ENCODE measurements around the gene EDDM3A. TPM values are rescaled to one million over a fixed set of nuclear protein-coding genes. Genes with fewer than 3 reads are reported as not detected.
"Not testable (repeated sequence)": the region's sequence is repeated elsewhere in the genome, so short reads cannot be mapped to it uniquely, and the experiment has no call there.

Gene EDDM3A, protein sequence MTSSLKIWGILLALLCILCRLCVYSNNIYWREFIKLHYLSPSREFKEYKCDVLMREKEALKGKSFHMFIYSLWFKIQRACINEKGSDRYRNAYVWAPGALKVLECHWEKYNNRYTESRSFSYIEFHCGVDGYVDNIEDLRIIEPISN
- total RNA-seq (not detected), polyA plus RNA-seq (not detected)
- long read RNA-seq, donor 1: 0 reads
- long read RNA-seq, donor 2: 0 reads

DNA sequence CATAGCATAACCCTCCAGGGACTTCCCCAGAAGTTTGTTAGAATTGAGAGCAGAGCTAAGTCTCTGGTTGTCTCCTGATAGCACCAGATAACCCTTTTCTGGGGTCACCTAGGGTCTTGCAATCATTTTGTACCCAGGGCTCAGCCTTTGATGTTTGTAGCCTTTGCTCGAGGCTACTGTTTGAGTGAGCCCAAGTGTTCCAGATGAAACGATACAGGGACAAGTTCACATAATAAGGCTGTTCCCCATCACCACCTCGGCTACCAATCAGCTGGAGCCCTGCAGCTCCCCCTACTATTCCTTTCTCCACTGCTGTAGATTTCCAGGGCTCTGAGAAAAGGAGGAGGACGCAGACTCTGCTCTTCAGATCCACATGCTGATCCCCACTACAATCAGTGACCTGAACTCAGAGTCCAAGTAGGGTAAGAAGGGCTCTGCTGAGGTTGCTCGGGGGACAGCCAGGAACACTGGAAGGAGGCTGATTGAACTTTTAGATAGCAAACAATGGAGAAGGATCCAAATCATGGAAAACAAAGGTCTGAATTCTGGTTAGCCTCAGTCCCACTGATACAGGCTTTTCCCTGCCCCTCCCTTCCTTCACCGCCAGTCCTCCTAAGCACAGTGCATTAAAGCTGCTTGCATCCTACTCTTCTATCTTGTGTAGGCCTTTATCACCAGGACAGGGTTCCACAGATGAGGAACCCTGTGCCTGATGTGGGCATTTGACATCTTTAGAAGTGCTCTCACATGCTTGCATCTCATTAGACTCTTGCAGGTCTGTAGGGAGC is at the start of gene EDDM3A:
Gene EDDM3A, plus strand, starts transcription at position 317 of the 788 bp plus-strand sequence. CDS start 1,694 bp downstream, outside the sequence.
- ATAC-seq (ENCODE audit: low FRiP score) (no peak), DNase-seq (no peak)
- intact Hi-C loops (cut with DNase I): no loop called here
- Histone ChIP-seq H3K36me3 (ENCODE audit: control insufficient read depth in 1 of 2, insufficient read depth in 2 of 2, low read length in 1 of 2) (no peaks in the 10 kb centered on the region), H3K27ac (ENCODE audit: low read depth in 1 of 2, low read length in 2 of 2) (no peak within 1 kb of the TSS), H3K9me3 (ENCODE audit: control insufficient read depth, low read length) (no peaks in the 10 kb centered on the region), H3K4me1 (ENCODE audit: control insufficient read depth in 1 of 2, insufficient read depth in 2 of 2, low read length in 2 of 2) (no peaks in the 10 kb centered on the region), H3K4me3 (ENCODE audit: low read length in 2 of 2) (no peak within 1 kb of the TSS), H3K27me3 (ENCODE audit: control insufficient read depth in 1 of 2, insufficient read depth in 2 of 2, low read length in 1 of 2) (peaks cover 0 to 3% of the 10 kb centered on the region in 2 donors)
- 69 to 72% methylated on average over 6 of the region's 6 CpGs for WGBS, 2 donors

DNA sequence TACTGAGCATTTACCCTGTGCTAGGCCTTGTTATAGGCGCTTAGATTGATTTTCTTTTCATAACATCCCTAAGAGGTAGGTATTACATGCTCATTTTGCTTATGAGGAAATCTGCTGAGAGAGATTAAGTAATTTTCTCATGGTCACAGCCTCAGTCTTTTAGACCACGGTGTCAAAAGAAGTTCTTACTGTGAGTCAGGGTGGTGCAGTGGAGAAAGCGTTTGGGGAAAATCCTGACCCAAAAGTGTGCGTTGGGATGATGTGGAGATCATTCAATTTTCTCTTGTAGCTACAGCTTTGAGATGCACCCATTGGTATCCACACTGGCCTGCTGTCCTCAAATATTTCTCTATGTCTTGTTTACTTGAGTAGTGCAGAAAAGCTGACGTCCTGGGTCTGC is 48.9 kb upstream of the EDDM3A start:
- DNase-seq: no peak
- 90 to 91% methylated on average over 5 of the region's 5 CpGs for WGBS, 2 donors
- ATAC-seq (ENCODE audit: low FRiP score): no peak
- Histone ChIP-seq H3K4me1 (ENCODE audit: control insufficient read depth in 1 of 2, insufficient read depth in 2 of 2, low read length in 2 of 2) (peaks cover 0 to under 1% of the 10 kb centered on the region in 2 donors), H3K27ac (ENCODE audit: low read depth in 1 of 2, low read length in 2 of 2) (no peak overlapping the region), H3K4me3 (ENCODE audit: low read length in 2 of 2) (no peak overlapping the region), H3K9me3 (ENCODE audit: control insufficient read depth, low read length) (no peaks in the 10 kb centered on the region), H3K27me3 (ENCODE audit: control insufficient read depth in 1 of 2, insufficient read depth in 2 of 2, low read length in 1 of 2) (no peaks in the 10 kb centered on the region), H3K36me3 (ENCODE audit: control insufficient read depth in 1 of 2, insufficient read depth in 2 of 2, low read length in 1 of 2) (peaks cover 4% of the 10 kb centered on the region in 2 donors)
- intact Hi-C loops (cut with DNase I): loop anchor here (5.0 to 10.0 kb wide), 4 partner anchors 161 to 278 kb away; no protein-coding TSS in a partner anchor

DNA sequence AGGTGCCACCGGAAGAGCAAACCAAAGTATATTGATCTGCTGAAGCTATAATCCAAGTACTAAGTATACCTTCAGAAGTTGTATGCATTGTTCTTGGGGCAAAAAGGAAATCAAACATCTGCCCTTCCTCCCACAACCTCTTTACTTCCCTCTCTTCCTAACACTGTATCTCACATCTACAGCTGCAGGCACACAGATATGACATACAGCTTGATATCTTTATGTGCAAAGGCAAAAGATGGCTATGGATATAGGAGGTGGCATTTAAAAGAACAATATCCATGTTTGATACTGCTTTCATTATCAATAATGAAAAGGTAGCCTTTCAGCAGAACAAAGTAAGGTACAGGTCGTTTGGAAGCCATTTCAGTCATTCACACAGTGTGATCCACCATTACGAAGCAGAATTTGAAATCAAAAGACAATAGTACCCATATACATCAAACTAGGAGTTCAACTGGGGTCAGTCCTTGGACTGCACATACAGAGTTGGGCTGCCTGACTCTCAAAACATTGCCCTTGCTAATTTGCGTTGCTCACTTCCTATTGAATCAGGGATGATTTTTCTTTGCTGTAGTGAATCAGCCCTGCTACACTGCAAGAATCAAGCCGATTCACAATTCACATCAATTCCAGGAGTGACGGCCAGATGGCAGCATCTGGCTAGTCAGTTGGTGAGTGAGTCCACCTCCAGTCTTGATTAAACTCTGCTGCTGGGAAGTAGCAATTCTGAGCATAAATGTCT is 48.2 kb upstream of the EDDM3A start:
- DNase-seq: peak in 1 of 2 donors; percentile 64
- no peaks in the 10 kb centered on the region for H3K4me1 ChIP-seq (ENCODE audit: control insufficient read depth in 1 of 2, insufficient read depth in 2 of 2, low read length in 2 of 2)
- H3K27ac ChIP-seq (ENCODE audit: low read depth in 1 of 2, low read length in 2 of 2): no peak overlapping the region
- H3K4me3 ChIP-seq (ENCODE audit: low read length in 2 of 2): no peak overlapping the region
- H3K9me3 ChIP-seq (ENCODE audit: control insufficient read depth, low read length): no peaks in the 10 kb centered on the region
- H3K36me3 ChIP-seq (ENCODE audit: control insufficient read depth in 1 of 2, insufficient read depth in 2 of 2, low read length in 1 of 2): peaks cover 4% of the 10 kb centered on the region in 2 donors
- ATAC-seq (ENCODE audit: low FRiP score): no peak
- 34% methylated on average over 6 of the region's 6 CpGs for WGBS, 2 donors
- intact Hi-C loops (cut with DNase I): loop anchor here (5.0 to 10.0 kb wide), 4 partner anchors 160 to 277 kb away; no protein-coding TSS in a partner anchor
- H3K27me3 ChIP-seq (ENCODE audit: control insufficient read depth in 1 of 2, insufficient read depth in 2 of 2, low read length in 1 of 2): no peaks in the 10 kb centered on the region

DNA sequence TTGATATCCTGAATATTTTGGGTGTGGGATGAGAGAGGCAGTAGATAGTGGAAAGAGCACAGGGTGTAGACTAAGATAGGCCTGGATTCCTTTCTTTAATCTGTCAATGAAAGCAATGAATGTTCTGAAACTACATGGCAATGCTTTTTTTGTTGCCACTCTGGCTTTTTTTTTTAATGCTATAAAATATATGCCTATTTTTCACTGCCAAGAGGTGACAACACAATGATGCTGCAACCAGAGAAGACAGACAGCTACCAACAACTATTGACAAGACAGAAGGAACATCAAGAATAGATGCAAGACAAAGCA is 47.7 kb upstream of the EDDM3A start:
- H3K36me3 ChIP-seq (ENCODE audit: control insufficient read depth in 1 of 2, insufficient read depth in 2 of 2, low read length in 1 of 2): peaks cover 4% of the 10 kb centered on the region in 2 donors
- no peak for DNase-seq
- no peak overlapping the region for H3K4me3 ChIP-seq (ENCODE audit: low read length in 2 of 2)
- no peaks in the 10 kb centered on the region for H3K4me1 ChIP-seq (ENCODE audit: control insufficient read depth in 1 of 2, insufficient read depth in 2 of 2, low read length in 2 of 2)
- intact Hi-C loops (cut with DNase I): loop anchor here (5.0 to 10.0 kb wide), 4 partner anchors 159 to 277 kb away; no protein-coding TSS in a partner anchor
- no peak for ATAC-seq (ENCODE audit: low FRiP score)
- no peak overlapping the region for H3K27ac ChIP-seq (ENCODE audit: low read depth in 1 of 2, low read length in 2 of 2)
- H3K27me3 ChIP-seq (ENCODE audit: control insufficient read depth in 1 of 2, insufficient read depth in 2 of 2, low read length in 1 of 2): no peaks in the 10 kb centered on the region
- H3K9me3 ChIP-seq (ENCODE audit: control insufficient read depth, low read length): no peaks in the 10 kb centered on the region

DNA sequence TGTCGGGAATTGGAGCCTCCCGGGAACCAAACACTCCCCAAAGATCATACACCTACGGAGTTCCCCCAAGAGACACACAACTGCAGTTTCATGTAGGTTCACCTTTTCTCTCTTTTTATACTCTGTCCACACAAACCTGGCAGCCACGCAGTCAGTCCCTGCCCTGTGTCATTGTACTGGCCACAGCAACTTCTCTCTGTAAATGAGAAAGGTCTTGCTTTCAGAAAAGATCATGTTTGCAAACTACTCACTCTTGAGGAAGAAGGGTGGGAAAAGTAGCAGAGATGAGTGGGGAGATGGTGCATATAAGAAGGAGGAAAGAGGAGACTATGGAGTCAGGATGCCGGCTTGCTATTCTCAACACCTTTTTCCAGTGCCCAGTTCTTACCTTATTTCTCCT is 46.8 kb upstream of the EDDM3A start:
- 81 to 87% methylated on average over 5 of the region's 5 CpGs for WGBS, 2 donors
- H3K4me1 ChIP-seq (ENCODE audit: control insufficient read depth in 1 of 2, insufficient read depth in 2 of 2, low read length in 2 of 2): no peaks in the 10 kb centered on the region
- intact Hi-C loops (cut with DNase I): loop anchor here (5.0 to 10.0 kb wide), 4 partner anchors 158 to 276 kb away; no protein-coding TSS in a partner anchor

DNA sequence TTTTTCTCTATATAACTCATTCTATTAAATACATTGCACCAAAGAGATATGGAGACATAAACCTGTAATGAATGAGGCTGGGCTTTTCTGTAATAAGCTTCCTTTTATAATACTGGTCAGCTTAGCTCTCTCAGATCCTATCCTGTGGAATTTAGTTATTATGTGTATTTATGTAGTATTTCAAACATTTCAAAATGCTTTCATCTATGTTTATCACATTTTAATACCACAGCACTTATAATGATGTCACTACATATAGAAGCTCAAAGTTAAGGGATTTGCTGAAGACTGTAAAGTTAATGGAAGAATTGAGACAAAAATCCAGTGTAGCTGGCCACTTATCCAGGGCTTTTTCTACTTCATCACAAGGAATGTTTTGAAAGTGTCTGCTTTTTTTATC is 45.8 kb upstream of the EDDM3A start:
- H3K27ac ChIP-seq (ENCODE audit: low read depth in 1 of 2, low read length in 2 of 2): no peak overlapping the region
- no peaks in the 10 kb centered on the region for H3K9me3 ChIP-seq (ENCODE audit: control insufficient read depth, low read length)
- ATAC-seq (ENCODE audit: low FRiP score) (no peak), DNase-seq (no peak)
- intact Hi-C loops (cut with DNase I): loop anchor here (5.0 to 10.0 kb wide), 4 partner anchors 157 to 275 kb away; no protein-coding TSS in a partner anchor
- no peak overlapping the region for H3K4me3 ChIP-seq (ENCODE audit: low read length in 2 of 2)
- H3K27me3 ChIP-seq (ENCODE audit: control insufficient read depth in 1 of 2, insufficient read depth in 2 of 2, low read length in 1 of 2): no peaks in the 10 kb centered on the region
- peaks cover 4% of the 10 kb centered on the region in 2 donors for H3K36me3 ChIP-seq (ENCODE audit: control insufficient read depth in 1 of 2, insufficient read depth in 2 of 2, low read length in 1 of 2)
- H3K4me1 ChIP-seq (ENCODE audit: control insufficient read depth in 1 of 2, insufficient read depth in 2 of 2, low read length in 2 of 2): no peaks in the 10 kb centered on the region

More for the DNA sequence above, 46.8 kb upstream of the EDDM3A start:
- Histone ChIP-seq H3K4me3 (ENCODE audit: low read length in 2 of 2) (no peak overlapping the region), H3K27ac (ENCODE audit: low read depth in 1 of 2, low read length in 2 of 2) (no peak overlapping the region), H3K9me3 (ENCODE audit: control insufficient read depth, low read length) (no peaks in the 10 kb centered on the region), H3K27me3 (ENCODE audit: control insufficient read depth in 1 of 2, insufficient read depth in 2 of 2, low read length in 1 of 2) (no peaks in the 10 kb centered on the region), H3K36me3 (ENCODE audit: control insufficient read depth in 1 of 2, insufficient read depth in 2 of 2, low read length in 1 of 2) (peaks cover 4% of the 10 kb centered on the region in 2 donors)
- DNase-seq (no peak), ATAC-seq (ENCODE audit: low FRiP score) (no peak)

DNA sequence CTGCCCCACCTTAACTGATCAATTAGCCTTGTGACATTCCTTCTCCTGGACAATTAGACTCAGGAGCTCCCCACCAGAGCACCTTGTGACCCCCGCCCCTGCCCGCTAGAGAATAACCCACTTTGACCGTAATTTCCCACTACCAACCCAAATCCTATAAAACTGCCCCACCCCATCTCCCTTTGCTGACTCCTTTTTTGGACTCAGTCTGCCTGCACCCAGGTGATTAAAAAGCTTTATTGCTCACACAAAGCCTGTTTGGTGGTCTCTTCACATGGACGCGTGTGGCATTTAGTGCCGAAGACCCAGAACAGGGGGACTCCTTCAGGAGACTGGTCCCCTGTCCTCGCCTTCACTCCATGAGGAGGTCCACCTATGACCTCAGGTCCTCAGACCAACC is 44.7 kb upstream of the EDDM3A start:
- H3K36me3 ChIP-seq (ENCODE audit: control insufficient read depth in 1 of 2, insufficient read depth in 2 of 2, low read length in 1 of 2); H3K27ac ChIP-seq (ENCODE audit: low read depth in 1 of 2, low read length in 2 of 2); intact Hi-C loops (cut with DNase I); ATAC-seq (ENCODE audit: low FRiP score); H3K9me3 ChIP-seq (ENCODE audit: control insufficient read depth, low read length); H3K4me1 ChIP-seq (ENCODE audit: control insufficient read depth in 1 of 2, insufficient read depth in 2 of 2, low read length in 2 of 2); H3K4me3 ChIP-seq (ENCODE audit: low read length in 2 of 2); H3K27me3 ChIP-seq (ENCODE audit: control insufficient read depth in 1 of 2, insufficient read depth in 2 of 2, low read length in 1 of 2); DNase-seq: not testable (repeated sequence)
- 96 to 99% methylated on average over 7 of the region's 7 CpGs for WGBS, 2 donors

DNA sequence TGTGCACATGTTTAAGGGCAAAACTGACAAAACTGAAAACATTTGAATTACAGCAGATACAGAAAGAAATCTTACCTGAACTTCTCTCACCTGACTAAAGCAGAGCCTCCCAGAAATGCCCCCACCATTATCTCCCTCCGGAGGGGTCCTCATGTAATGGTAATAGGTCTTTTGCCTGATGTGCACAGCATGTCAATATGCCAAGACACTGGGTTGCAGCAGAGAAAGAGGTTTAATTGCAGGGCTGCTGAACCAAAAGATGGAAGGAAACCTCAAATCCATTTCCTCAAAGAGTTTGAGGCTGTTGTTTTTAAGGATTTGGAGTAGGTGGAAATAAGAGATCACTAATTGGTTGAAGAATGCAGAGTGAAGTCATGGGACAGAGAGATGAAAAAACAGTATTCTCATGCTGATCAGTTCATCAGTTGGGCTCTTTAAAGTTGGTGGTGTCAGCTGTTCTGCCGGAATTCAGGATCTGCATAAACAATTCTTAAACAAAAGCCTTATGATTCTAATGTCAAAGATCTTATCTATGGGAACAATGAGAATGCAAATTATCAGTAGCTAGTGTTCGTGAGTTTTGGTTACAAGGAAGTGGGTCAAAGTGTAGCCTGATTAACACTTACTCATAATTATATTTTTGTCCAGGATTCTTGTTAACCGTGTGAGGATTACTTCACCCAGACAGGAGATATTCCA is 38.9 kb upstream of the EDDM3A start:
- Histone ChIP-seq H3K4me1 (ENCODE audit: control insufficient read depth in 1 of 2, insufficient read depth in 2 of 2, low read length in 2 of 2) (peaks cover 2 to 4% of the 10 kb centered on the region in 2 donors), H3K27ac (ENCODE audit: low read depth in 1 of 2, low read length in 2 of 2) (peak overlapping the region in 1 of 2 donors; percentile 14), H3K4me3 (ENCODE audit: low read length in 2 of 2) (no peak overlapping the region), H3K36me3 (ENCODE audit: control insufficient read depth in 1 of 2, insufficient read depth in 2 of 2, low read length in 1 of 2) (no peaks in the 10 kb centered on the region), H3K9me3 (ENCODE audit: control insufficient read depth, low read length) (no peaks in the 10 kb centered on the region), H3K27me3 (ENCODE audit: control insufficient read depth in 1 of 2, insufficient read depth in 2 of 2, low read length in 1 of 2) (no peaks in the 10 kb centered on the region)
- ATAC-seq (ENCODE audit: low FRiP score): no peak
- intact Hi-C loops (cut with DNase I): no loop called here
- DNase-seq: no peak
- 38 to 40% methylated on average over 4 of the region's 4 CpGs for WGBS, 2 donors

All from aorta (tissue), 5 donors.